NCI-H774 (cell line): Measurements from ENCODE around the gene MSANTD1.

Experiments
- DNase-seq: peaks from one replicate; lab custom pipeline; 2025; lab: John Stamatoyannopoulos, UW

MSANTD1 gene

DNA sequence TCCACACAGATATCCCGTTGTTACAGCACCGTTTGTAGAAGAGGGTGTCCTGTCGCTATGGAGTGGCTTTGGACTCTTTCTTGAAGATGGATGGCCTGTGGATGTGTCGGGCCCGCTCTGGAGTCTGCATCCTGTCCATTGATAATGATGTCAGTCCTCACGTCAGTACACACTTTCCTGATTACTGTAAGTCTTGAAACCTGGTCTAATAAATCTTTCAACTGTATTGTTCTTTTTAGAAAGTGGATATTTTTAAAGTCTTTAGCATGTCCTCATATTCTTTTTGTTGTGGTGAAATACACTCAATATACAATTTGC, 14.9 kb downstream of the MSANTD1 start:
- DNase-seq = no peak

DNA sequence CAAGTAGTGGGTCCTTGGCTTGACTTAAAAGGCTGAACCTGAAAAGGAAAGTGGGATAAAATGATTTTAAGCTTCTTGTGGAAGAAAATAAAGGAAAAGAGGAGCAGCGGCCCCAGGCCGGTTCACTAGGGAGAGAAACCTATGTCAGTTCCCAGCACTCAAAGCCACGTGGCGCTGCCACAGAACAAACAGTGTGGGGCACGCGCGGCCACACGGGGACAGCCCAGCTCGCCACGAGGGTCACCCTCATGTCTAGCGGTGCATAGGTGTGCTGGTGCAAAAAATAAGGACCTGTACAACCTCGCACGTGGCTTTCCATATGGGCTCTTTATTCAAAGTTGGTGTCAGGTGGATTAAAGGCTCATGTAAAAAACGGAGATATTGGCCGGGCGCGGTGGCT, 17.1 kb downstream of the MSANTD1 start:
- no peak for DNase-seq

DNA sequence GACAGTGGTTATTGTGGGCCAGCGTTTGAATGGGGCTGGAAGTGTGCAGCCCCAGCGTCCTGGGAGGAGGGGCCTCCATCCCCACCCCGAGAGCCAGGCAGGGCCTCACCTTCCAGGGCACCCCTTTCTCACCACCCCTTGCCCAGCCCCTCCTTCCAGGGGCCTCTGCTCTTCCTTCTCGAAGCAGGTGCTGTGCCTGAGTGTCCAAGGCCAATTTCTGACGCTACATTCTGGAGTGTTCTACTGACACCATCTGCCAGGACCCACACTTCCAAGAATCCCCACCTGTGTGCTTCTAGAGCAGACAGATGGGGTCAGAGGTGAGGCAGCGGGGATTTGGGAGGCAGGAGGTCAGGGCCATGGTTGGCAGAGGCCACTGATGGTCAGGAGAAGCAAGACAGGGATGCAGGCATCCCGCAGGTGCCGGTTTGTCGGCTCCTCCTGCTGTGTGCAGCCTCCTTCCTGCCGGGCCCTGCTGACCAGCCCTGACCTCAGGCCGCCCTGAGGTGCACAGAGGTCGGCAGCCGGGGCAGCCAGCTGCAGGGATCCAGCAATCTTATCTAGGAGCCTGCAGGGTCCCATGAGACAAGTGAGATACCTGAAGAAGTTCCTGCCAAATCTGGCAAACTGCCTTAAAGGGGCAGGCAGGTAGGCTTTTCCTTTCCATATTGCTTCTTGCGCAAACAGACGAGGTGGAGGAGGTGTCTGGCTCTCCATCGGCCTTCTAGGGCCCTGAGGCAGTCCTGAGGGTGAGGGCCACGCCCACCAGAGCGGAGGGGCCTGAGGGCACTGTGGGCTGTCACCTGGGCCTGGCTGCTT, 18.8 kb downstream of the MSANTD1 start:
- no peak for DNase-seq

DNA sequence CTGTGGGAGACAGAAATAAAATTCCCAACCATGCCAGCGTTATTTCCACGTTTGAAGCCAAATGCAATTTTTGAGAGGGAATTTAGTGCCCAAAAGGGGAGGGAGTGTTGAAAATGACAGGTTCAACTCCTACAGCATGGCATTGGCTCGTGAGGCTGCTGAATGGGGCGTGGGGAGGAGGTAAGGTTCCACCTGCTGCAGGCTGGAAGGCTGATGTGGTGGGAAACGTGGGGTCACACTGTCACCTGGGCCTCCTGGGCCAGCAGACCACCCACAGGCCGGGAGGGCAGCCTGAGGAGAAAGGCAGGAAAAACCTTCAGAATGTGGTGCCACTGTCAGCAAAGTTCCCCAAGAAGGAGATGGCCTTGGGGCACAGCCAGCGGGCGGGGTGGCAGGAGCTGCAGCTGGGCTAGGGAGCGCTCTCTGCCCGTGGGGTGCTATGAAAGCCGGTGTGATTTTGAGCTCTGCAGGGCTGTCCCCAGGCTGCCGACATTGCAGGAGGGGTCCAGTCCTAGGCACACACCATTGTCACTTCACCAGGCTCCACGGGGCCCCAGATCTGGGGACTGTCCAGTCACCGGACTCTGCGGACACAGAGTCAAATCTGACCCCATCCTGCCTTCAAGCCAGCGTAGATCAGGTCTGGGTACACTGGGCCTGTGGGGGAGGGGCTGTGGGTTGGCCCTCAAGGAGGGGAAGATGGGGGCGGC, 19.6 kb downstream of the MSANTD1 start:
- no peak for DNase-seq

DNA sequence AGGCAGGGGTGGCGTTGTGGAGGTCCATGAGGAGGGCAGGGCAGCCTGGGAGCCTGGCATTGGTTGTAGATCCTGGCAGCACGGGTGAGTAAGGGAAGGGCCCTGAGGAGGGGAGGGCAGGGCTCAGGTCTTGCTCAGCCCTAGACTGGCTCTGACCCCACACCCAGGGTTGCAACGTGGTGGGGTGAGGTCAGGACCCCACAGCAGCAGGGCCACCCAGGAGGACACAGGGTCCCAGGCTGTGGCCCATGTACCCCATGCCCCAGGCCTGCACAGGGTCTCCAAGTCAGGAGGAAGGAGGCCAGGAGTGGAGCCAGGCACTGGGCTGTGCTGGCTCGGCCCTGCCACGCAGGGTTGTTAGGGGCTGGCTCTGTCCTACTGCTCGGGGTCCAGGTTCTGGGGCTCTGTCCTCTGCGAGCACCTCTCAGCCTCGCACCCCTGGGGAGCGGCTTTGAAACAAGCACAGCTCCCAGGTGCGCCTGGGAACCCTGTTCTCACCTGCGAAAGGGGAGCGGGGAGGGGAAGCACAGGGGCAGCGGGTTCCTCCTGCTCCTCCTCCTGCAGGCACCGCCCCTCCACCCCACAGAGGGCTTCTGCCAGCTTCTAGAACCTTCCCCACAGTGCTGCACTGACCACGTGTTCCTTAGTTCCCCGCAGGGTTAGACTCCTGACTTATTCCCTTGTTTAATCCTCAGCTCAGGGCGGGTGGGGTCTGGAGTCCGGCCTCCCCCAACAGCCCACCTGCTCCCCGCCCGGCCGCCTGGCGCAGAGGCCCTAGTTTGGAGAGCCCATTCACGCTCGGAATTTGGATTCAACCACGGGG, 20.4 kb downstream of the MSANTD1 start:
- DNase-seq = no peak

DNA sequence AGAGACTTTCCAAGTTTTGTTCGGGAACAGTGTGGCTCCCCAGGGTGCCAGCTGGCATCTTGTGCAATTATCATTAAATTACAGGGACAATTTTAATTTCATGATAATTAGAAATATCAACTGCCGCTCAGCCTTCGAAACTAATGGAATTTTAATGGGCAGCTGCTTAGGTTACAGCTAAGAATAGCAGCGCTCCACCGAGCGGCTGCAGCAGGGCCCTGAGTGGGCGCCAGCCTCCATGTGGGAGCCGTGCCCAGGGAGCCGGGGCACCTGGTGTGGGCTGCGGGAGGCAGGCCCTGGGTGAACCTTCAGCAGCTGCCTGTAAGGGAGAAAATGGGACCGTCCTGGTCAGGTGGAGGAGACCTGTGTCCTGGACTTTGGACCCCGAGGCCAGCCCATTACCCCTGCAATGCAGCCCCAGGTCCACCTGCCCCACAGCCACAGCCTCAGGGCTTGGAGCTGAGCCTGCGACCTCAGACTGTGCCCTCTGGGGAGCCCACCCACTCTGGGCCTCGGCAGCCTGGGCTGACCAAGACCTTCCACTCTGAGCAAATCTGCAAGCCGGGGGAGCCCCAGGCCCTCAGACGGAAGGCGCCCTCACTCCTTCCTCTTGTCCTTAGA, 21.1 kb downstream of the MSANTD1 start:
- DNase-seq = no peak

DNA sequence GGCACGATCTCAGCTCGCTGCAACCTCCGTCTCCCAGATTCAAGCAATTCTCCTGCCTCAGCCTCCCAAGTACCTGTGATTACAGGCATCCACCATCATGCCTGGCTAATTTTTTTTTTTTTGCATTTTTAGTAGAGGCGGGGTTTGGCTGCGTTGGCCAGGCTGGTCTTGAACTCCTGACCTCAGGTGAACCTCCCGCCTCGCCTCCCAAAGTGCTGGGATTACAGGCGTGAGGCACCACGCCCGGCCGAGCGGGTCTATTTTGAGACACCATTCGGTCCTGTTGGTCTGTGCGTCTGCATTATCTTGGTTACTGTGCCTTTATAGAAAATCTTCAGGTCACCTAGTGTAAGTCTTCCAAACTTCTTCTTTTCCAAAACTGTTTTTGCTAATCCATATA, 22.2 kb downstream of the MSANTD1 start:
- DNase-seq = no peak

DNA sequence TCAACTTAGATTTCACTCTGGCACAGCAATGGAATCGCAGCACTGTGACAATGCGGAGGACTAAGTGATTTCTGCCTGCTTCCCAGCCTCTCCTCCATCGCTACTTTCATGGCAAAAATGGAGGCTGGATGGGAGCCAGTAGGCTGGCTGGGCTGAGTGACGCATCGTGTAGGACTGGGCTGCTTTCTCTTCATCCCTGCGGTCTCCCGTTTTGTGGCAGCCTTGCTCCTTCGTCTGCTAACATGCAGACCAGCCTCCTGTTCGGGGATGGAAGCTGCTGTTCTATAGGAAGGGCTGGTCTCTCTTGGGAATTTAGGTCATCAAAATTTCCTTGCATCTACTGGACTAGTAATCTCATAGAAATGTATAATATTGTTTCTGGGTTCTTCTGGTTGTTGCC, 28.0 kb downstream of the MSANTD1 start:
- DNase-seq = no peak

DNA sequence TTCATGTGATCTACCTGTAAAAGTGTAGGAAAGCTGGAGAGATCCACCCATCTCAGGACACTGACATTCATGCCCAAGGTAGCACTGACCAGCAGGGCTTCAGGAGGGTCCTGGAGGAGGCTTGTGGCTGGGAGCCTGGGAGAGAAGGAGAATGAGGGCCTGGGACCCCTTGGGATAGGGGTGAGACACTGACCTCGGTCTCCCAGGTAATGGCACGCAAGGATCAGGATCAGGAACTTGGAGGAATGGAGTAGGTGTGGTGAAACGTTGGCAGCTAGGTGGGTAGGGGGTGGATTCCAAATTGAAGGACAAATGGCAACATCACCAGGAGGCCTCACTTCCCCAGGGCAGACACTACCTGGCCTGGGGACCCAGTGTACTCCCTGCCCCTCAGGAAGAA, 31.5 kb downstream of the MSANTD1 start:
- no peak for DNase-seq

DNA sequence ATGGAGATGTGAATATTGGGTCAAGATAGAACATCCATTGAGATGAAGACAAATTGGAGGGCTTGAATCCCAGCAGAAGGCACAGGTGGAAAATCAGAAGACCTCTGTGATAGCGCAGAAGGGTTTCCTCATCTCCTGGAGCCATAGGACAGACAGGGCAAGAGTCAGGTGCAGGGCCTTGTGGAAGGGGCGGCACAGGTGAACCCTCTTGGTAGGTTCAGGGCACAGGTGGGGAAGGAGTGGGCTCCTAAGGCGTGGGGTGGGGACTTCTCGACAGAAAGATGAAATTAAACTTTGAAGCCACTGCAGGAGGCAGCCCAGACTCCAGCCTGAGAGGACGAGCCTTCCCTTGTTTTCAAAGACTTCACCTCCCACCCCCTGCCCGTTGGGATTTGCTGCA, 34.5 kb downstream of the MSANTD1 start:
- DNase-seq = no peak

DNA sequence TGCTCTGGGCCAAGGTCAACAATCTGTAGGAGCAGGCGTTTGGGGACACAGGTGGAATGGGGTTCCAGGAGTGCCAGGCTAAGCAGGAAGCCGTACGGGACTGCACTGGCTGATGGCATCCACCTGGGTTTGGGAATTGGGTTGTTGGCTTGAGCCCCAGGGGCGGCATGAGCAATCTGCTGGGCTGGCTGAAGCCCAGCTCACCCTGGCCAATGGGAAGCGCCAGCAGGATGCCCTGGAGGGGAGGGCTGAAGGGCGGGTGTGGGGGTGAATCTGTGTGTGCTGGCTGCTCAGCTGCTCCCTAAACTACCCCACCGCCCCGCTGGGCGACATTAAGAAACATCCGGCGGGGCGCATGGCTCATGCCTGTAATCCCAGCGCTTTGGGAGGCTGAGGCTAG, 35.0 kb downstream of the MSANTD1 start:
- no peak for DNase-seq

DNA sequence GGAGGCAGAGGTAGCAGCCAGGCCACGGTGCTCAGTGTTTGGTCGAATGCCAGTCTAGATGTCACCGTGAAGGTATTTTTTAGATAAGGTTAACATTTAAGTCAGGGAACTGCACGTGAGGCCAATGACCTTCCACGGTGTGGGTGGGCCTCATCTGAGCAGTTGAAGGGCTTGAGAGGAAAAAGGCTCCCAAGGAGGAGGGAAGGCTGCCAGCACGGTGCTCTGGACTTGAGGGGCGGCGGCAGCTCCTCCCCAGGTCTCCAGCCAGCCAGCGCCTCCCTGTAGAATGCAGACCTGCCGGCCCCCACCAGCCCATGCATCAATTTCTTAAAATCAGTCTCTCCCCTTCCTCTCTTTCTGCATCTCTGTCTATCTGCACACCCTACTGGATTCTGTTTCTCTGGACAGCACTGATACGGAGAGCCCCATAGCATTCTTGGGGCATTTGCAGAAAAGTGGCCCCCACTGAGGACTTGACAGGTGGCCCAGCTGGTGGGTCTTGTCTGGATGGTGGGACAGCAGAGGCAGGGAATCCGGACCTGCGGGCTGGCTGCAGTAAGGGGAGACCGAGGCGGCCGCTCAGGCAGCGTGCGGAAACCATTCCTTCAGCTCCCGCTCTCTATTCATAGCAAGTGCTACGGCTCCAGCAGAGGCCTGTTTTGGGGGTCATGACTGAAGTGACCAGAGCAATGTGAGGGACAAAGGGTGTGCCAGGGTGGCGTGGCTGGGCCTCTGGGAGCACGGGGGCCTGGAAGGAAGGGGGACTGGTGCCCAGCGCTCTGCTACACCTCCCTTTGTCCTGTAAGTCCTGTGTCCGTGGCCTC, 36.0 kb downstream of the MSANTD1 start:
- no peak for DNase-seq

DNA sequence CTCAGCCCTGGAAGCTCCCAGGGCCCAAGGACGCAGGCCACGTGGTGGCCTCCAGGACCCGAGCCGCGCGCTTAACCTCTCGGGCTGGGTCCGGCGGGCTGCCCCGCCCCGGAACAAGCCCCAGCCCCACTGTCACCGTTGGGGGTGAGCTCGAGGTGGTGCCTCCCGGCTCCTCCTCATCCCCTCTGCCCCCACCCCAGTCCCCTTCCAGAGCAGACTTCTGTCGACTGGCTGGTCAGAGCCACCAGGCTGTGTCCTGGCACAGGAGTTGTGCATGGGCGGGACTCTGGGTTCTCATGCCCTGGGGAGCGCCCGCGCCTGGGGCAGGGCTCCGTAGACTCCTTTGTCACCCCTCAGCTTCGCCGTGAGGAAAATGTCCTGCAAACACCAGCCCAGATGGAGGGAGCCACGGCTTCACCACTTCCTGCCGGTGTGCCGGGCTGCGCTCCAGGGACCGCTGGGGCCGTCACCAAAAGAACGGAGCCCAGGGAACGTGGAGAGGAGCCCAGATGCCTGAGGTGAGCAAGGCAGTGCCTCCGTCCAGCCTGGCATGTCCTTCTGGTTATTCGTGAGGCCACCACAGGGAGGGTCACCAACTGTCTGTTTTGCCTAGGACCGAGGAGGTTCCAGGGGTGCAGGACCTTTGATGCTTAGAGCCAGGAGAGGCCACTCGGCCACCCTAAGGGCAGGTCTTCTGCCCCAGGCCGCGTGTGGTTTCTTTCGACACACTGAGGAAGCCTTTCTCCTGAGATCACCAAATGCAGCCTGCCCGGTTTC, 36.8 kb downstream of the MSANTD1 start:
- DNase-seq = no peak

DNA sequence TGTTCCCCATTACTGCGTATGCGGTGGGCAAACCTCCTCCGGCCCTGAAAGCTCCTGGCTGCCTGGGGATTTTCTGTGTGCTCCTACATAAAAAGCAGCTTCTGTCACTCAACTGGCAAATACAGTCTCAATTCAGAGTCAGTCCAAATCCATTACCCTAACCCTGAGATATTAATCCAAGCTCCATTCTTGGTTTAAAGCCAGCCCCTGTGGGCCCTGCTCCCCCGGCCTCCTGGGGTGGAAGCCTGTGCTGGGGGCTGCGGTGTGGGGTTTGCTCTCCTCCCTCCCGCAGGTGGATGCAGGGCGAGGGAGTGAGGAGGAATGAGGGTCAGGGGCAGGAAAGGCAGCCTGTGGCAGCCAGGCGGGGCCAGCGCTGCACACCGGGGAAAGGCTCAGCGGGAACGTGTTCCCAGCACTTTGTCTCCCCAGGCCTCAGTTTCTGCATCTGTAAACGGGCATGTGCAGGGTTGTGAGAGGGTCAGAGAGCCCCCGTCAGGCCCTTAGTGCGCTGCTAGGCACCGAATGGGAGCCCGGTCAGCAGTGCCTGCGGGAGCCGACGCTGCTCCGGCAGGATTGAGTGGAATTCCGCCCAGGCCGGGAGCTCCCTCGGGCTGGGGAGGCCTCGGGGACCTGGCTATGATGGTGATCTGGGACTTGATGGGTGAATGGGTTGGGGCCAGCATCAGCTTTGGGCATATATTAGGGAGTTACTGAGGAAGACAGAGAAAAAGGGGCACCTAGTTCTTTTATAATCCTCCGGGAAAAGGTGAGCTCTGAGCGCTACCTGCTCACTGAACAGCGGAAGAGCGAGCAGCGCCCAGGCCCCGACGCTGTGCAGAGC, 37.6 kb downstream of the MSANTD1 start:
- no peak for DNase-seq

DNA sequence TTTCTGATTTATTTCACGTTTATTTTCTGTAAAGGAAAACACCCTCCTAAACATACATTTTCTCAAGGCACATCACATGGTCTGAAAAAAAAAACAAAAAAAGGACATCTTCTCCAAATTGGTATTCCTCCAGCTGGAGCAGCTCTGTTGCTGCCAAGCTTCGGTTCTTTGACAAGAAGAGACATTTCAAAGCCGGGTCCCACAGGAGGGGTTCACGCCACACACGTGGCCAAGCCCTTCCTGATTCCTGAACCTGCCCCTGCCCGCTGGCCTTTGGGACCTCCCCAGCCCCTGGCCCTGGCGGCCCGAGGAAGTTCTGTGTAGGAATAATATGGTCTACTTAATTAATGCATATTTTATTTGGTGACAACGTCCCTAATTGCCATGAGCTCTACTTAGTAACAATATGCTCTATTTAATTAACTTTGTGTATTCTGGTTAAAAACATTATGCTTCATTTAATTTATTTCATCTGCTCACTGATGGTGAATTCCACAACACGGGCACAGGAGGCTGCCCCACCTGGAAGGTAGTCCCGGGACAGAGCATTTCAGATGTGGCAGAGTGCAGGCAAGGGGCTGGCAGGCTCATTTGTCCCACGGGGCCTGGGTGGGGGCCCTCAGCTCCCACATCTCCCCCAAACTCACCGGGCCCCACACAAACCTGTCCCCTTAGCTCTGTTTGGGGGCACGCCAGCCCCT, 38.5 kb downstream of the MSANTD1 start:
- no peak for DNase-seq

DNA sequence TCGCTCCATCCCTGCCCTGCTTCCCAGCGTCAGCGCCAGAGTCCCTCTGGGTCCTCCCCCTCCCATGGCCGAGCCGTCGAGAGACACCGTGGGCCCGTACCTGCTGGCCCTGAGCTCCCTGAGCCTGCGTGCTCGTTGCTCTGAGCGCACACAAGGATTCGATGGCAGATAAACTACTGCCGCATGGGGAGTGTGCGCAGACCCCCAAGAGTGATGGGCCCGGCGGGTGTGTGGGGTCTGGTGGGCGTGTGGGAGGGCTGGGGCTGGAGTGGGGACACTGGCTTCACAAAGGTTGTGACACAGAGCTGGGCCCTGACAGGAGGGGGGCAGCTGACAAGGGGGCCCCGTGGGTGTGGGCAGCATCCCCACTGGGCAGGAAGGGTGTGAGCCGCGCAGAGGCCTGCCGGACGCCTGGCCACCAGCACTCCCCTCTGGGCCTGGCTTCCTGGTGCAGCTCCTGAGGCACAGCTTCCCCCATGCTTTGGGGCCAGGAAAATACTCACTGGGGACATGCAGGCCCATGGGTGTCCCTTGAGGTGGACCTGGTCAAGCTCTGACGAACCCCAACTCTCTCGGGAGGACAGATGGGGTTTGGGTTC, 39.1 kb downstream of the MSANTD1 start:
- no peak for DNase-seq

DNA sequence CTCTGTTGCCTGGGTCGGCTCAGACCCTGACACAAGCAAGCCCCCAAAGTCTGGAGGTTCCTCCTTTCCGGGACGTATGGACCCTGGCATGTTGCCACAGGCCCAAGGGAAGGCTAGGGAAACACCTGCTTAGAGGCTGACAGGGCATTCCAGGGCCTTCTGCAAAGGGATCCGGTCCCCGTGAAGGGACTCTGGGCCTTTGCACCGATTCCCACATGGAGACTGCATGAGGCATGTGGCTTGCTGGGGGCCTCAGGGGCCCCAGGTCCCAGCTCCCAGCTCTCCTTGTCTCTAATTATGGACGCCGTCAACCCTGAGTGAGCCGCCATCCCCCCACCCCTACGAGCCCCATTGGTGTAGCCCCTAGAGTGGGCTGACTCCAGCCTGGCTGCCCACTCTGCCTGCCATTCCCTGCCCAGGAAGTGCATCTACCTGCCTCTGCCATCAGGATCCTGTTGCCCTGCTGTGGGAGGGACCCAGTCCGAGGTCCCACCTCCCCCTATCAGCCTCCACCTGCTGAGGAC, 39.7 kb downstream of the MSANTD1 start:
- no peak for DNase-seq

DNA sequence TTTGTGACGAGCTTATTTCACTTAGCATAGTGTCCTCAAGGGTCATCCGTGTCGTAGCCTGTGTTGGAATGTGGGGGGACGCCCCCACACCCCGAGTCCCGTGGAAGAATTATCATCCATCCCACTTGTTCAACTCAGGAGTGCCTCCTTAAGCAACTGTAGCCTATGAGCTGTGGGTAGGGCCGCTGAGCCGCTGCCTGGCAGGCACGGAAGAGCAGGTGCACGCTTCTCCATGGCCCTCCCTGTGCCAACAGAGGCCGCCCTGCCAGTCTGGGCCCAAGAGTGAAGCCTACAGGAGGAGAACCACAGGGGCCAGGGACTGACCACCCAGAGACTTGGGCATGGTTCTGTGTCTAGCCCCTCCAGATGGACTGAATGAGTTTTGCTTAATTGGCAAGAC, 41.5 kb downstream of the MSANTD1 start:
- DNase-seq = no peak

DNA sequence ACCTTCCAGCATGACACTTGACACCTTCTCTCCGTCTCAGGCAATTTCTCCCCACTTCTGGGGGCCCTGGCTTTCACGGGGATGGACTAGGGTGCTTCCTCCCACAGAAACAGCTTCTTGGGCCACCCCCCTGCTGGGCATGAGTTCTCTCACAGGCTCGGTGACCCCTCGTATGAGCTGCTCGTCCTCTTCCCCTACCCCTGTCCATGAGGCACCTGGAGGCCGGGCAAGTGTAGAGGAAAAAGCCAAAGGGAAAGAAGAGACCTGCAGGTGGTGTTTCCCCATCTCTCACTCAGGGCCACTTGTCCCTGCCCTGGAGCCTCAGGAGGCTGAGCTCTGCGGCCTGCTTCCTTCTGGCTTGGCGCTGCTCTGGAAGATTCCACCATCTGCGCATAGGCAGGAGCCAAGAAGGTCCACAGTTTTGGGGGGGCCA, 41.9 kb downstream of the MSANTD1 start:
- no peak for DNase-seq
